Measurements from ENCODE around the gene CYP20A1. TPM values are rescaled to one million over a fixed set of nuclear protein-coding genes. Genes with fewer than 3 reads are reported as not detected.
A peak's percentile ranks its signal among the peaks of the same experiment; 100 is the strongest.
"Not testable (repeated sequence)": the region's sequence is repeated elsewhere in the genome, so short reads cannot be mapped to it uniquely, and the experiment has no call there.

The CYP20A1 gene, protein sequence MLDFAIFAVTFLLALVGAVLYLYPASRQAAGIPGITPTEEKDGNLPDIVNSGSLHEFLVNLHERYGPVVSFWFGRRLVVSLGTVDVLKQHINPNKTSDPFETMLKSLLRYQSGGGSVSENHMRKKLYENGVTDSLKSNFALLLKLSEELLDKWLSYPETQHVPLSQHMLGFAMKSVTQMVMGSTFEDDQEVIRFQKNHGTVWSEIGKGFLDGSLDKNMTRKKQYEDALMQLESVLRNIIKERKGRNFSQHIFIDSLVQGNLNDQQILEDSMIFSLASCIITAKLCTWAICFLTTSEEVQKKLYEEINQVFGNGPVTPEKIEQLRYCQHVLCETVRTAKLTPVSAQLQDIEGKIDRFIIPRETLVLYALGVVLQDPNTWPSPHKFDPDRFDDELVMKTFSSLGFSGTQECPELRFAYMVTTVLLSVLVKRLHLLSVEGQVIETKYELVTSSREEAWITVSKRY
- 10 to 100 TPM; 18.4 to 21.1 TPM for total RNA-seq

GRCh38 chr2:203238704-203239526 is at the start of gene CYP20A1:
Gene CYP20A1 (plus strand): TSS chr2:203239018. CDS start chr2:203239063, 45 bp downstream.
- ChIA-PET POLR2A (interaction anchor here (0.6 to 2.4 kb wide), 17 partner anchors 9 to 1788 kb away, joined by 3 to 10 read pairs (median 4); partner anchors contain the start of genes CARF, CTLA4, NBEAL1 and STRADB), CTCF (interaction anchor here (0.9 to 4.6 kb wide), 10 partner anchors 9 to 671 kb away, joined by 3 to 26 read pairs (median 4); no protein-coding TSS in a partner anchor)
- no peaks in the 10 kb centered on the region for H3K27me3 Mint-ChIP-seq (ENCODE audit: low read depth)
- peak within 1 kb of the TSS; percentile 97 for H3K4me3 Mint-ChIP-seq
- ATAC-seq (peak; percentile 91), DNase-seq (peak; percentile 96)
- peaks cover 27% of the 10 kb centered on the region for H3K36me3 Mint-ChIP-seq (ENCODE audit: low read depth)
- peak within 1 kb of the TSS; percentile 98 for H3K27ac Mint-ChIP-seq
- peaks cover 30% of the 10 kb centered on the region for H3K4me1 Mint-ChIP-seq (ENCODE audit: low read depth)
- no peaks in the 10 kb centered on the region for H3K9me3 Mint-ChIP-seq (ENCODE audit: insufficient read depth)

DNA sequence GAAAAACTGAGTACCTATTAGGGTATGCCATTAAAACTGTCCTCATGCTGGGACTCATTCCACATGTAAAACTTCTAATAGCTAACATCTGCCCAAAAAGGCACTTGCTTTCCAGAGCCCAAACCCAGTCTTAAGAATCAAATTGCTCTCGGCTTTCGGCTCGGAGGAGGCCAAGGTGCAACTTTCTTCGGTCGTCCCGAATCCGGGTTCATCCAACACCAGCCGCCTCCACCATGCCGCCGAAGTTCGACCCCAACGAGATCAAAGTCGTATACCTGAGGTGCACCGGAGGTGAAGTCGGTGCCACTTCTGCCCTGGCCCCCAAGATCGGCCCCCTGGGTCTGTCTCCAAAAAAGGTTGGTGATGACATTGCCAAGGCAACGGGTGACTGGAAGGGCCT is 48.3 kb upstream of the CYP20A1 start:
- H3K27me3 Mint-ChIP-seq (ENCODE audit: low read depth); H3K4me1 Mint-ChIP-seq (ENCODE audit: low read depth); DNase-seq; H3K4me3 Mint-ChIP-seq; ATAC-seq; CTCF ChIA-PET; POLR2A ChIA-PET; H3K9me3 Mint-ChIP-seq (ENCODE audit: insufficient read depth); H3K27ac Mint-ChIP-seq: not testable (repeated sequence)
- H3K36me3 Mint-ChIP-seq (ENCODE audit: low read depth) = peaks cover 10% of the 10 kb centered on the region

- H3K36me3 Mint-ChIP-seq (ENCODE audit: low read depth); POLR2A ChIA-PET; H3K27me3 Mint-ChIP-seq (ENCODE audit: low read depth); H3K9me3 Mint-ChIP-seq (ENCODE audit: insufficient read depth); H3K27ac Mint-ChIP-seq; CTCF ChIA-PET; DNase-seq; H3K4me1 Mint-ChIP-seq (ENCODE audit: low read depth); H3K4me3 Mint-ChIP-seq; ATAC-seq: not testable (repeated sequence)
Observed at GRCh38 chr2:203191026-203191425, 47.8 kb upstream of the CYP20A1 start.

GRCh38 chr2:203191961-203192360 is 46.9 kb upstream of the CYP20A1 start:
- no peak overlapping the region for H3K4me3 Mint-ChIP-seq
- ChIA-PET CTCF (no interaction called here), POLR2A (no interaction called here)
- DNase-seq = no peak
- ATAC-seq = no peak
- H3K4me1 Mint-ChIP-seq (ENCODE audit: low read depth) = no peaks in the 10 kb centered on the region
- peaks cover 9% of the 10 kb centered on the region for H3K36me3 Mint-ChIP-seq (ENCODE audit: low read depth)
- H3K9me3 Mint-ChIP-seq (ENCODE audit: insufficient read depth) = no peaks in the 10 kb centered on the region
- no peak overlapping the region for H3K27ac Mint-ChIP-seq
- H3K27me3 Mint-ChIP-seq (ENCODE audit: low read depth) = no peaks in the 10 kb centered on the region

DNA sequence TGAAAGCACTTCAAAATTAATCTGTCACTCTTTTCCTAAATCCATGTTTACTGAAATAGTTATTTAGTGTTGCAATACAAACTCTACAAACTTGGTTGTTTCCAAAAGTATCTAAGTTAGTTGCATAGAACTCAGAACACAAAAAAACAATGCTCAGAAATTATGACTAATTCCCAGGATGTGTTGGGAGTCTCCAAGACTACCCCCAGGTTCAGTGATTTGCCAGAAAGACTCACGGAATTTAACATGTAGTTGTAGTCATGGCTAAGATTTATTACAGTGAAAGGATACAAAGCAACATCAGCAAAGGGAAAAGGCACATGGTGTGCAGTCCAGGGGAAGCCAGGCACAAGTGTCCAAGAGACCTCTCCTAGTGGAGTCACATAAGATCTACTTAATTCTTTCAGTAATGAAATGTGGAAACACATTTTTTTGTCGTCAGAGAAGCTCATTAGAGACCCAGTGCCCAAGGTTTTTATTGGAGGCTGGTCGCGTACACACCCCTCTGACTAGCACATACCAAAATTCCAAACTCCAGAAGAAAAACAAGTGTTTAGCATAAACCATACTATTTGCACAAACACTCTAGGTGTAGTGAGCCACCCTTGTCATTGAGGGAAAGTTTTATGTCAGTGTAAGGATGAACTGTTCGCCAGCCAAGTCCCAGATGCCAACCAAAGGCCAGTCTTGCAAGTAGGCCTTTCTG is 43.3 kb upstream of the CYP20A1 start:
- ChIA-PET POLR2A (no interaction called here), CTCF (interaction anchor here (0.7 kb wide), 1 partner anchor 30 kb away, joined by 4 read pairs; no protein-coding TSS in a partner anchor)
- Mint-ChIP-seq H3K9me3 (ENCODE audit: insufficient read depth) (no peaks in the 10 kb centered on the region), H3K27me3 (ENCODE audit: low read depth) (no peaks in the 10 kb centered on the region), H3K36me3 (ENCODE audit: low read depth) (peaks cover 4% of the 10 kb centered on the region), H3K27ac (no peak overlapping the region), H3K4me1 (ENCODE audit: low read depth) (no peaks in the 10 kb centered on the region), H3K4me3 (no peak overlapping the region)
- ATAC-seq = no peak
- no peak for DNase-seq

- ATAC-seq (no peak), DNase-seq (no peak)
- ChIA-PET CTCF (no interaction called here), POLR2A (no interaction called here)
- Mint-ChIP-seq H3K4me3 (no peak overlapping the region), H3K27me3 (ENCODE audit: low read depth) (no peaks in the 10 kb centered on the region), H3K4me1 (ENCODE audit: low read depth) (no peaks in the 10 kb centered on the region), H3K9me3 (ENCODE audit: insufficient read depth) (no peaks in the 10 kb centered on the region), H3K27ac (no peak overlapping the region), H3K36me3 (ENCODE audit: low read depth) (peaks cover under 1% of the 10 kb centered on the region)
Observed at GRCh38 chr2:203200866-203201265, 38.0 kb upstream of the CYP20A1 start.

GRCh38 chr2:203201426-203201825 is 37.4 kb upstream of the CYP20A1 start:
- no peaks in the 10 kb centered on the region for H3K4me1 Mint-ChIP-seq (ENCODE audit: low read depth)
- H3K36me3 Mint-ChIP-seq (ENCODE audit: low read depth) = peaks cover 3% of the 10 kb centered on the region
- ATAC-seq = no peak
- DNase-seq = no peak
- no peak overlapping the region for H3K4me3 Mint-ChIP-seq
- POLR2A ChIA-PET = no interaction called here
- H3K27me3 Mint-ChIP-seq (ENCODE audit: low read depth) = no peaks in the 10 kb centered on the region
- no peaks in the 10 kb centered on the region for H3K9me3 Mint-ChIP-seq (ENCODE audit: insufficient read depth)
- CTCF ChIA-PET = no interaction called here
- H3K27ac Mint-ChIP-seq = no peak overlapping the region

DNA sequence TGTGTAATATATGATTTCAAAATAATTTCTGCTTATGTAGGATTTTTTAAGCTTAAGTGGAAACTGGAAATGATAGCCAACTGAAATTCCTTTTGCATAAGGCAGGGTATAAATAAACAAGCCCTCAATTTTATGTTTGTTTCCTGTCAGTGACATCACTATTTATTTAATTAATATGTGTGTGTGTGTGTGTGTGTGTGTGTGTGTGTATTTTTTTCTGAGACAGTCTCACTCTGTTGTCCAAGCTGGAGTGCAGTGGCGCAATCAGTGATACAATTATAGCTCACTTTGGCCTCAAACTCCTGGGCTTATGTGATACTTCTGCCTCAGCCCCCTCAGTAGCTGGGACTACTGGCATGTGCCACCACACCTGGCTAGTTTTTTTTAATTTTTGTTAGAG is 29.3 kb upstream of the CYP20A1 start:
- ATAC-seq (no peak), DNase-seq (no peak)
- Mint-ChIP-seq H3K27me3 (ENCODE audit: low read depth) (no peaks in the 10 kb centered on the region), H3K4me3 (no peak overlapping the region), H3K4me1 (ENCODE audit: low read depth) (peaks cover 8% of the 10 kb centered on the region), H3K9me3 (ENCODE audit: insufficient read depth) (no peaks in the 10 kb centered on the region), H3K36me3 (ENCODE audit: low read depth) (peaks cover 9% of the 10 kb centered on the region), H3K27ac (no peak overlapping the region)
- ChIA-PET CTCF (no interaction called here), POLR2A (no interaction called here)

DNA sequence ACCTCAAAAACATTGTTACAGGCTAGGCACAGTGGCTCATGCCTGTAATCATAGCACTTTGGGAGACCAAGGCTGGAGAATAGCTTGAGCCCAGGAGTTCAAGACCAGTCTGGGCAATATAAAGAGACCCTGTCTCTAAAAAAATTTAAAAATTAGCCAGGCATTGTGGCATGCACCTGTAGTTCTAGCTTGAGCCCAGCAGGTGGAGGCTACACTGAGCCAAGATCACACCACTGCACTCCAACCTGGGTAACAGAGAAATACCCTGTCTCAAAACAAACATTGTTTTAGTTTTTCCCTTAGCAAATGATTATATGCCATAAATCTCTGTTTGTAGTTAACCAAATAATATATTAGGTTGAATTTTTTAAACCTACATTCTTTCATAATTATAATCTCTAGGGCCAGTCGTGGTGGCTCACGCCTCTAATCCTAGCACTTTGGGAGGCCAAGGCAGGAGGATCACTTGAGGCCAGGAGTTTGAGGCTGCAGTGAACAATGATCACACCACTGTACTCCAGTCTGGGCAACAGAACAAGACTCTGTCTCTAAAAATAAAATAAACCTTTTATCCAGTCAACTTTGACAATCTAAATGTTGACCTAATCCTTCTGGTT is 13.3 kb upstream of the CYP20A1 start:
- DNase-seq (peak; percentile 44), ATAC-seq (peak; percentile 69)
- POLR2A ChIA-PET = interaction anchor here (1.0 kb wide), 2 partner anchors 13 to 210 kb away, joined by 3 to 4 read pairs; partner anchors contain the start of gene CYP20A1
- Mint-ChIP-seq H3K9me3 (ENCODE audit: insufficient read depth) (no peaks in the 10 kb centered on the region), H3K4me3 (no peak overlapping the region), H3K27me3 (ENCODE audit: low read depth) (peaks cover 2% of the 10 kb centered on the region), H3K27ac (no peak overlapping the region), H3K36me3 (ENCODE audit: low read depth) (no peaks in the 10 kb centered on the region), H3K4me1 (ENCODE audit: low read depth) (no peaks in the 10 kb centered on the region)
- CTCF ChIA-PET = interaction anchor here (0.7 to 4.6 kb wide), 11 partner anchors 9 to 689 kb away, joined by 3 to 26 read pairs (median 4); partner anchors contain the start of gene CYP20A1

DNA sequence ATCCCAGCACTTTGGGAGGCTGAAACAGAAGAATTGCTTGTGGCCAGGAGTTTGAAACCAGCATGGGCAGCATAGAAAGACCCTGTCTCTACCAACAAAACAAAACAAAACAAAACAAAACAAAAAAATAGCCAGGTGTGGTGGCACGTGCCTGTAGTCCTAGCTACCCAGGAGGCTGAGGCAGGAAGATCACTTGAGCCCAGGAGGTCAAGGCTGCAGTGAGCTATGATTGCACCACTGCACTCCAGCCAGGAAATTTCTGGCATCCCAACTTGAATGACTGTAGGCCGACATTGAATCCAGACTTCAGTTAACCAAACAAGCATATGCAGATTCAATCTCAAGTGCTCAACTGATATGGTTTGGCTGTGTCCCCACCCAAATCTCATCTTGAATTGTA is 9.1 kb upstream of the CYP20A1 start:
- H3K4me3 Mint-ChIP-seq; H3K27ac Mint-ChIP-seq; DNase-seq; H3K36me3 Mint-ChIP-seq (ENCODE audit: low read depth); ATAC-seq; CTCF ChIA-PET; H3K9me3 Mint-ChIP-seq (ENCODE audit: insufficient read depth); H3K4me1 Mint-ChIP-seq (ENCODE audit: low read depth); H3K27me3 Mint-ChIP-seq (ENCODE audit: low read depth): not testable (repeated sequence)
- POLR2A ChIA-PET = interaction anchor here (1.4 kb wide), 1 partner anchor 9 kb away, joined by 4 read pairs; the partner anchor contains the start of gene CYP20A1

All from activated CD8-positive, alpha-beta T cell treated with anti-CD3 and anti-CD28 coated beads, Interleukin-2, amount 10 ng/mL, durations not matched to agents 7 days and 5 days (primary cell).